ENCODE results near the gene MMP23B. TPM values are rescaled to one million over a fixed set of nuclear protein-coding genes. Genes with fewer than 3 reads are reported as not detected.
"Not testable (repeated sequence)": the region's sequence is repeated elsewhere in the genome, so short reads cannot be mapped to it uniquely, and the experiment has no call there.

Gene MMP23B
- total and polyA plus RNA-seq, 2 donors, result 2.7 to 4.1 TPM

- DNase-seq (ENCODE audit: low read depth in 6 of 9, low spot score in 9 of 9); H3K4me3 ChIP-seq (ENCODE audit: low read length in 2 of 2); H3K9me3 ChIP-seq (ENCODE audit: control insufficient read depth in 2 of 2, insufficient read depth in 1 of 2, low read length in 1 of 2); H3K4me1 ChIP-seq (ENCODE audit: control insufficient read depth in 2 of 2, insufficient read depth in 2 of 2, low read length in 2 of 2); H3K27ac ChIP-seq (ENCODE audit: low read depth in 1 of 2, low read length in 1 of 2); H3K27me3 ChIP-seq (ENCODE audit: control insufficient read depth in 2 of 2, insufficient read depth in 1 of 2, low read length in 1 of 2): not testable (repeated sequence)
- H3K36me3 ChIP-seq (ENCODE audit: control insufficient read depth in 2 of 2, insufficient read depth in 2 of 2, low read length in 1 of 2), result peaks cover 7 to 29% of the 10 kb centered on the region in 2 donors
- WGBS, result 96% methylated on average over 37 of the region's 37 CpGs
These were observed 4.9 kb downstream of the MMP23B start for GRCh38 chr1:1636621-1637478.

GRCh38 chr1:1637479-1637875, 5.5 kb downstream of the MMP23B start:
- H3K27me3 ChIP-seq (ENCODE audit: control insufficient read depth in 2 of 2, insufficient read depth in 1 of 2, low read length in 1 of 2); H3K9me3 ChIP-seq (ENCODE audit: control insufficient read depth in 2 of 2, insufficient read depth in 1 of 2, low read length in 1 of 2); H3K27ac ChIP-seq (ENCODE audit: low read depth in 1 of 2, low read length in 1 of 2); DNase-seq (ENCODE audit: low read depth in 6 of 9, low spot score in 9 of 9); H3K4me1 ChIP-seq (ENCODE audit: control insufficient read depth in 2 of 2, insufficient read depth in 2 of 2, low read length in 2 of 2); H3K4me3 ChIP-seq (ENCODE audit: low read length in 2 of 2): not testable (repeated sequence)
- 98% methylated on average over 14 of the region's 14 CpGs for WGBS
- H3K36me3 ChIP-seq (ENCODE audit: control insufficient read depth in 2 of 2, insufficient read depth in 2 of 2, low read length in 1 of 2), result peaks cover 7 to 29% of the 10 kb centered on the region in 2 donors

GRCh38 chr1:1638528-1638927, 6.6 kb downstream of the MMP23B start:
- 99% methylated on average over 9 of the region's 13 CpGs for WGBS
- peaks cover 7 to 29% of the 10 kb centered on the region in 2 donors for H3K36me3 ChIP-seq (ENCODE audit: control insufficient read depth in 2 of 2, insufficient read depth in 2 of 2, low read length in 1 of 2)
- DNase-seq (ENCODE audit: low read depth in 6 of 9, low spot score in 9 of 9), result not testable (repeated sequence)

GRCh38 chr1:1639368-1639767, 7.4 kb downstream of the MMP23B start:
- H3K27ac ChIP-seq (ENCODE audit: low read depth in 1 of 2, low read length in 1 of 2); H3K9me3 ChIP-seq (ENCODE audit: control insufficient read depth in 2 of 2, insufficient read depth in 1 of 2, low read length in 1 of 2); DNase-seq (ENCODE audit: low read depth in 6 of 9, low spot score in 9 of 9); H3K4me3 ChIP-seq (ENCODE audit: low read length in 2 of 2); H3K4me1 ChIP-seq (ENCODE audit: control insufficient read depth in 2 of 2, insufficient read depth in 2 of 2, low read length in 2 of 2); H3K27me3 ChIP-seq (ENCODE audit: control insufficient read depth in 2 of 2, insufficient read depth in 1 of 2, low read length in 1 of 2): not testable (repeated sequence)
- H3K36me3 ChIP-seq (ENCODE audit: control insufficient read depth in 2 of 2, insufficient read depth in 2 of 2, low read length in 1 of 2), result peaks cover 7 to 29% of the 10 kb centered on the region in 2 donors
- WGBS, result 98% methylated on average over 16 of the region's 16 CpGs

More at GRCh38 chr1:1638528-1638927, 6.6 kb downstream of the MMP23B start:
- H3K27me3 ChIP-seq (ENCODE audit: control insufficient read depth in 2 of 2, insufficient read depth in 1 of 2, low read length in 1 of 2); H3K4me3 ChIP-seq (ENCODE audit: low read length in 2 of 2); H3K4me1 ChIP-seq (ENCODE audit: control insufficient read depth in 2 of 2, insufficient read depth in 2 of 2, low read length in 2 of 2); H3K27ac ChIP-seq (ENCODE audit: low read depth in 1 of 2, low read length in 1 of 2); H3K9me3 ChIP-seq (ENCODE audit: control insufficient read depth in 2 of 2, insufficient read depth in 1 of 2, low read length in 1 of 2): not testable (repeated sequence)

- DNase-seq (ENCODE audit: low read depth in 6 of 9, low spot score in 9 of 9), result not testable (repeated sequence)
- peaks cover 7 to 29% of the 10 kb centered on the region in 2 donors for H3K36me3 ChIP-seq (ENCODE audit: control insufficient read depth in 2 of 2, insufficient read depth in 2 of 2, low read length in 1 of 2)
- 97% methylated on average over 14 of the region's 25 CpGs for WGBS
These were observed 8.1 kb downstream of the MMP23B start for GRCh38 chr1:1640081-1640480.

GRCh38 chr1:1640711-1641461, 8.9 kb downstream of the MMP23B start:
- peaks cover 7 to 29% of the 10 kb centered on the region in 2 donors for H3K36me3 ChIP-seq (ENCODE audit: control insufficient read depth in 2 of 2, insufficient read depth in 2 of 2, low read length in 1 of 2)
- not testable (repeated sequence) for DNase-seq (ENCODE audit: low read depth in 6 of 9, low spot score in 9 of 9); H3K9me3 ChIP-seq (ENCODE audit: control insufficient read depth in 2 of 2, insufficient read depth in 1 of 2, low read length in 1 of 2)

More at GRCh38 chr1:1640081-1640480, 8.1 kb downstream of the MMP23B start:
- not testable (repeated sequence) for H3K9me3 ChIP-seq (ENCODE audit: control insufficient read depth in 2 of 2, insufficient read depth in 1 of 2, low read length in 1 of 2); H3K4me3 ChIP-seq (ENCODE audit: low read length in 2 of 2); H3K27ac ChIP-seq (ENCODE audit: low read depth in 1 of 2, low read length in 1 of 2); H3K27me3 ChIP-seq (ENCODE audit: control insufficient read depth in 2 of 2, insufficient read depth in 1 of 2, low read length in 1 of 2); H3K4me1 ChIP-seq (ENCODE audit: control insufficient read depth in 2 of 2, insufficient read depth in 2 of 2, low read length in 2 of 2)

GRCh38 chr1:1646326-1646725, 14.4 kb downstream of the MMP23B start:
- not testable (repeated sequence) for H3K27ac ChIP-seq (ENCODE audit: low read depth in 1 of 2, low read length in 1 of 2); DNase-seq (ENCODE audit: low read depth in 6 of 9, low spot score in 9 of 9); H3K27me3 ChIP-seq (ENCODE audit: control insufficient read depth in 2 of 2, insufficient read depth in 1 of 2, low read length in 1 of 2); H3K4me3 ChIP-seq (ENCODE audit: low read length in 2 of 2); H3K4me1 ChIP-seq (ENCODE audit: control insufficient read depth in 2 of 2, insufficient read depth in 2 of 2, low read length in 2 of 2); H3K9me3 ChIP-seq (ENCODE audit: control insufficient read depth in 2 of 2, insufficient read depth in 1 of 2, low read length in 1 of 2)
- 93% methylated on average over 5 of the region's 5 CpGs for WGBS
- H3K36me3 ChIP-seq (ENCODE audit: control insufficient read depth in 2 of 2, insufficient read depth in 2 of 2, low read length in 1 of 2), result peaks cover 22 to 25% of the 10 kb centered on the region in 2 donors

More at GRCh38 chr1:1640711-1641461, 8.9 kb downstream of the MMP23B start:
- not testable (repeated sequence) for H3K4me1 ChIP-seq (ENCODE audit: control insufficient read depth in 2 of 2, insufficient read depth in 2 of 2, low read length in 2 of 2); H3K4me3 ChIP-seq (ENCODE audit: low read length in 2 of 2); H3K27me3 ChIP-seq (ENCODE audit: control insufficient read depth in 2 of 2, insufficient read depth in 1 of 2, low read length in 1 of 2); H3K27ac ChIP-seq (ENCODE audit: low read depth in 1 of 2, low read length in 1 of 2)
- WGBS, result 98% methylated on average over 32 of the region's 38 CpGs

GRCh38 chr1:1647567-1648241, 15.7 kb downstream of the MMP23B start:
- not testable (repeated sequence) for H3K27ac ChIP-seq (ENCODE audit: low read depth in 1 of 2, low read length in 1 of 2); H3K9me3 ChIP-seq (ENCODE audit: control insufficient read depth in 2 of 2, insufficient read depth in 1 of 2, low read length in 1 of 2); H3K4me1 ChIP-seq (ENCODE audit: control insufficient read depth in 2 of 2, insufficient read depth in 2 of 2, low read length in 2 of 2); H3K4me3 ChIP-seq (ENCODE audit: low read length in 2 of 2); H3K27me3 ChIP-seq (ENCODE audit: control insufficient read depth in 2 of 2, insufficient read depth in 1 of 2, low read length in 1 of 2); DNase-seq (ENCODE audit: low read depth in 6 of 9, low spot score in 9 of 9)
- peaks cover 35 to 36% of the 10 kb centered on the region in 2 donors for H3K36me3 ChIP-seq (ENCODE audit: control insufficient read depth in 2 of 2, insufficient read depth in 2 of 2, low read length in 1 of 2)
- 95% methylated on average over 17 of the region's 17 CpGs for WGBS
